Measurements from ENCODE around the gene CELSR2. TPM values are rescaled to one million over a fixed set of nuclear protein-coding genes. Genes with fewer than 3 reads are reported as not detected.

CELSR2 gene
- total and polyA plus RNA-seq, 4 donors = 1.4 to 7.9 (median 5.1) TPM

DNA sequence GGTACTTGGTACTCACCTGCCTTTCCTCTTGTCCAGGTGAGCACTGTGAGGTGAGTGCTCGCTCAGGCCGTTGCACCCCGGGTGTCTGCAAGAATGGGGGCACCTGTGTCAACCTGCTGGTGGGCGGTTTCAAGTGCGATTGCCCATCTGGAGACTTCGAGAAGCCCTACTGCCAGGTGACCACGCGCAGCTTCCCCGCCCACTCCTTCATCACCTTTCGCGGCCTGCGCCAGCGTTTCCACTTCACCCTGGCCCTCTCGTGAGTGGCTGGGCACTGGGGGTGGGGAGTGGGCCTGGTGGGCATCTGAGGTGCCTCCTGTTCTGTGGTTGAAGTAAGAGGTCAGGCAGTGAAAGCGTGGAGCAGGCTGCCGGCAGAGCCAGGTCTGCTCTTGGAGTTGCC is 11.7 kb downstream of the CELSR2 start:
- TF ChIP-seq, protein P1, sequence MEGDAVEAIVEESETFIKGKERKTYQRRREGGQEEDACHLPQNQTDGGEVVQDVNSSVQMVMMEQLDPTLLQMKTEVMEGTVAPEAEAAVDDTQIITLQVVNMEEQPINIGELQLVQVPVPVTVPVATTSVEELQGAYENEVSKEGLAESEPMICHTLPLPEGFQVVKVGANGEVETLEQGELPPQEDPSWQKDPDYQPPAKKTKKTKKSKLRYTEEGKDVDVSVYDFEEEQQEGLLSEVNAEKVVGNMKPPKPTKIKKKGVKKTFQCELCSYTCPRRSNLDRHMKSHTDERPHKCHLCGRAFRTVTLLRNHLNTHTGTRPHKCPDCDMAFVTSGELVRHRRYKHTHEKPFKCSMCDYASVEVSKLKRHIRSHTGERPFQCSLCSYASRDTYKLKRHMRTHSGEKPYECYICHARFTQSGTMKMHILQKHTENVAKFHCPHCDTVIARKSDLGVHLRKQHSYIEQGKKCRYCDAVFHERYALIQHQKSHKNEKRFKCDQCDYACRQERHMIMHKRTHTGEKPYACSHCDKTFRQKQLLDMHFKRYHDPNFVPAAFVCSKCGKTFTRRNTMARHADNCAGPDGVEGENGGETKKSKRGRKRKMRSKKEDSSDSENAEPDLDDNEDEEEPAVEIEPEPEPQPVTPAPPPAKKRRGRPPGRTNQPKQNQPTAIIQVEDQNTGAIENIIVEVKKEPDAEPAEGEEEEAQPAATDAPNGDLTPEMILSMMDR (IDR thresholded peaks at IDR 0.05; ENCODE audit: control extremely low read depth, extremely low read depth) = no peak
- Histone ChIP-seq H3K9me3 (ENCODE audit: control insufficient read depth in 4 of 4, insufficient read depth in 3 of 4, low read length in 3 of 4) (no peaks in the 10 kb centered on the region), H3K4me1 (ENCODE audit: control insufficient read depth in 5 of 5, insufficient read depth in 5 of 5, low read length in 5 of 5) (peaks cover 0 to 2% (median 0%) of the 10 kb centered on the region in 5 donors), H3K36me3 (ENCODE audit: control insufficient read depth in 4 of 4, insufficient read depth in 4 of 4, low read length in 4 of 4) (peaks cover 0 to 6% (median 2%) of the 10 kb centered on the region in 4 donors), H3K27me3 (ENCODE audit: control insufficient read depth in 3 of 3, insufficient read depth in 3 of 3, low read length in 2 of 3) (no peaks in the 10 kb centered on the region), H3K9ac (ENCODE audit: insufficient read depth in 1 of 2, low read length in 2 of 2) (no peak overlapping the region), H3K27ac (ENCODE audit: low read depth in 1 of 2, low read length in 1 of 2) (no peak overlapping the region), H3K4me3 (no peak overlapping the region)
- DNase-seq (no peak), ATAC-seq (ENCODE audit: insufficient read depth, low FRiP score) (no peak)
- 91 to 95% methylated on average over 16 of the region's 16 CpGs for WGBS, 2 donors

DNA sequence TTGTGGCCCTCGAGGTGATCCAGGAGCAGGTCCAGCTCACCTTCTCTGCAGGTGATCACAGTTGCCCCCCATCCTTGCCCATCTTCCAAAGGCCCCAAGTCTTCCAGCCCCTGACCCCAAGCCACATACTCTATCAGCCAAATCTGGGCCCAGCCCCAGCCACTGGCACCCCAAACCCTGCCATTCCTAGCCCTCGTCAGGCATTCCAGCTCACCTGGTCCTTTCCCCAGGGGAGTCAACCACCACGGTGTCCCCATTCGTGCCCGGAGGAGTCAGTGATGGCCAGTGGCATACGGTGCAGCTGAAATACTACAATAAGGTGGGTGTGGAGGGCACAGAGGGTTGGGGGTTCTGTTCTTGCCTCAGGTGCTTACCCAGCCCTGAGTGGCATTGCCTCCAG is 12.2 kb downstream of the CELSR2 start:
- Histone ChIP-seq H3K9me3 (ENCODE audit: control insufficient read depth in 4 of 4, insufficient read depth in 3 of 4, low read length in 3 of 4) (no peaks in the 10 kb centered on the region), H3K36me3 (ENCODE audit: control insufficient read depth in 4 of 4, insufficient read depth in 4 of 4, low read length in 4 of 4) (peaks cover 0 to 6% (median 2%) of the 10 kb centered on the region in 4 donors), H3K4me3 (no peak overlapping the region), H3K4me1 (ENCODE audit: control insufficient read depth in 5 of 5, insufficient read depth in 5 of 5, low read length in 5 of 5) (peaks cover 0 to 2% (median 0%) of the 10 kb centered on the region in 5 donors), H3K9ac (ENCODE audit: insufficient read depth in 1 of 2, low read length in 2 of 2) (no peak overlapping the region), H3K27ac (ENCODE audit: low read depth in 1 of 2, low read length in 1 of 2) (no peak overlapping the region), H3K27me3 (ENCODE audit: control insufficient read depth in 3 of 3, insufficient read depth in 3 of 3, low read length in 2 of 3) (no peaks in the 10 kb centered on the region)
- TF ChIP-seq, protein P1 (IDR thresholded peaks at IDR 0.05; ENCODE audit: control extremely low read depth, extremely low read depth) = no peak
- WGBS, 2 donors = 92 to 94% methylated on average over 6 of the region's 6 CpGs
- no peak for DNase-seq
- no peak for ATAC-seq (ENCODE audit: insufficient read depth, low FRiP score)

DNA sequence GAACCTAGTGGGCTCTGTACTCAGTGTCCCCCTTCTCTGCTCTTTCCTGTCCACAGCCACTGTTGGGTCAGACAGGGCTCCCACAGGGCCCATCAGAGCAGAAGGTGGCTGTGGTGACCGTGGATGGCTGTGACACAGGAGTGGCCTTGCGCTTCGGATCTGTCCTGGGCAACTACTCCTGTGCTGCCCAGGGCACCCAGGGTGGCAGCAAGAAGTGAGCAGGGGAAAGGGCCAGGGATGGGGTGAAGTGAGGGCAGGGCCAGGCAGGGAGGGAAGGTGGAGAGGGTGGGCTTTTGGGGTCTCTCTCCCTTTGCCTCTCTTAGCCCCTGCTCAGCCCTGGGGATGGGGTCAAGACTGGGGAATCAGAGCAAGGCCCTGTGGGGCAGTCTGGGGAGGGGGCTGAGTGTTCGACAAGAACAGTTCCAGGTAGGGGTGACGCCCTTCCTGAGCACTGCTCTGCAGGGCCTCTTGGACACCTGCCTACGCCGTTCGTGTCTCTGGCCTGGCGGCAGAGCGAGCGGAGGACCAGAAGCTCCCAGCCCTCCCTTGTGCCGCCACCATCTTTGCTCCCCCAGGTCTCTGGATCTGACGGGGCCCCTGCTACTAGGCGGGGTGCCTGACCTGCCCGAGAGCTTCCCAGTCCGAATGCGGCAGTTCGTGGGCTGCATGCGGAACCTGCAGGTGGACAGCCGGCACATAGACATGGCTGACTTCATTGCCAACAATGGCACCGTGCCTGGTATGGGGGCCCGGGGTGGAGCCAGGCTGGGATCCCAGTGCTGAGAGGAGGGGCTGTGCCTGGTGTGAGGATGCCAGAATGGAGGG is 13.1 kb downstream of the CELSR2 start:
- ATAC-seq (ENCODE audit: insufficient read depth, low FRiP score) (no peak), DNase-seq (no peak)
- no peak overlapping the region for H3K9ac ChIP-seq (ENCODE audit: insufficient read depth in 1 of 2, low read length in 2 of 2)
- TF ChIP-seq, protein P1 (IDR thresholded peaks at IDR 0.05; ENCODE audit: control extremely low read depth, extremely low read depth) = no peak
- no peaks in the 10 kb centered on the region for H3K9me3 ChIP-seq (ENCODE audit: control insufficient read depth in 4 of 4, insufficient read depth in 3 of 4, low read length in 3 of 4)
- H3K36me3 ChIP-seq (ENCODE audit: control insufficient read depth in 4 of 4, insufficient read depth in 4 of 4, low read length in 4 of 4) = peaks cover 0 to 6% (median 2%) of the 10 kb centered on the region in 4 donors
- H3K27ac ChIP-seq (ENCODE audit: low read depth in 1 of 2, low read length in 1 of 2) = no peak overlapping the region
- no peak overlapping the region for H3K4me3 ChIP-seq
- no peaks in the 10 kb centered on the region for H3K27me3 ChIP-seq (ENCODE audit: control insufficient read depth in 3 of 3, insufficient read depth in 3 of 3, low read length in 2 of 3)
- peaks cover 0 to 2% (median 0%) of the 10 kb centered on the region in 5 donors for H3K4me1 ChIP-seq (ENCODE audit: control insufficient read depth in 5 of 5, insufficient read depth in 5 of 5, low read length in 5 of 5)
- WGBS, 2 donors = 89 to 94% methylated on average over 22 of the region's 22 CpGs
